ENCODE data around the gene KRT34.

DNA sequence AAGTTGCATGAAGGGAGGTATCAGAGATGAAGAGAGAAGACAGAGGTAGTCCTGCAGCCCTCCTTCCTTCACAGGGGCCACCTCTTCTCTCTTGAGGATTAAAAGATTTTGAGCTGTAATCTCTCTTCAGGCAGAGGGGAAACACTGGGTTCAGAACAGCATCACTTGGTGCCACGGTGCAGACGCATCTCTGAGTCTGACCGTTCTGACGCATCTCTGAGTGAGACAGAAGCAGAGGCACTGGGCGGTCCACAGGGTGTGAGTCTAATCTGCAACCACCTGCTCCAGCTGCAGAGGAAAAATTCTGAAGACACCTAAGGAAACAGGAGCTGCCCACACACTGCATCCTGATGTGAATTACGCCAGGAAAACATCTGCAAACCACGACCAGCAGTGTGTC lies 47.6 kb upstream of the KRT34 start:
- no peak for TF ChIP-seq GATA2 (IDR thresholded peaks at IDR 0.05; ENCODE audit: low read depth, low read length)
- no peak for TF ChIP-seq GATA3 (IDR thresholded peaks at IDR 0.05; ENCODE audit: low read depth, low read length)

Measured in SH-SY5Y (cell line).